ENCODE measurements around the gene DUSP9.
A peak's percentile ranks its signal among the peaks of the same experiment; 100 is the strongest.

DUSP9 gene

DNA sequence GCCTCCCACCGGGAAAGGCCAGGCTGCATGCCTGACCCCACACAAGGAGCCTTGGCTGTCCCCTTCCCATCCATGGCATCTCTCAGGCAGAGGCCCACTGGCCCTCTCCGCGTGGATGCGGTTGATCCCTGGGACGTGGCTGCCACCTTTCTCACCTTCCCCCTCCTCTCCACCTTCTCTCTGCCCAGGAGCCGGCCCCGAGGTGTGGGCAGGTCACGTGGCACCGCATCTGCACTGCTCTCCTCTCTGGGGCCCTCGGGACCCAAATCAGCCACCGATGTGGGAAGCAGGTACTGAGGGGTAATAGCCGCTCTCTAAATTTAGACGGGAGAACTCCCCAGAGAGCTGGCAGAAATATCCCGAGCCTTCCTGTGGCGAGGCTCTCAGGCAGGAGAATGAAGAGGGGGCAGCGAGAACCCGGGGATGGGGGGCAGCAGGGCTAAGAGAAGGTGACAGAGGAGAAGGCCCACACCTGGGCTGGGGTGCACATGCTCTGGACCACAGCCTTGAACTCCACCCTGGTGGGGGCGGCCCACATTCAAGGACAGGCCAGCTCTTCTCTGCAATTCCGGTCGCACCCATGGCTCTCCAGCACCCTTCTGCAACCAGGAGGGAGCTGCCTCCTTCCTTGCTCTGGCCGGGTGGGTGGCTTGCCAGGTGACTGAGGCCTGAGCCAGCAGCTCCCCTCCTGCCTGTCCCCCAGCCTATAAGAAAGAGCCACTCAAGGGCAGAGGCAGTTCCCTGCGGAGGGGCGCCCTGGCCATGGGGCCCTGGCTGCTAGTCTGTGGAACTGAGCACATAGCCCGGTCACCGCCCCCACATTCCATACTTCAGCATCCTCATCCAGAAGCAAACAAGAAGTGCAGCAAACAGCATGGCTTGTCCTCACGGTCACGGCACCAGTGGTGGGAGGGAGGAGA is 9.6 kb upstream of the DUSP9 start:
- DNase-seq = no peak

DNA sequence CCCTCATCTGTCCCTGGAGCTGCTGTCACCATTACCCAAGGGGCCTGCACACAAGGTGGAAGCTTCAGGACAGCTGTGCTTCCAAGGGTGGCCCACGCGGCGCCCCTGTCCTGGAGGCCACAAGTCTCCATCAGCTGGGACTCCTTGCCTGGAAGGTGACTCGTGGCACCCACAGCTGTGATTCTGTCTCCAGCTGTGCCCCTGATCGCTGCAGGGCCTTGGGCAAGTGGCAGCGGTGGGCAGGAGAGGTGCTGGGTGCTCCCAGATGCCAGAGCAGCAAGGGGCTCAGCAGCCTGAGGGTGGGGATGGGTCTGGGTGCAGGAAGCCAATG is 9.0 kb upstream of the DUSP9 start:
- DNase-seq = no peak

DNA sequence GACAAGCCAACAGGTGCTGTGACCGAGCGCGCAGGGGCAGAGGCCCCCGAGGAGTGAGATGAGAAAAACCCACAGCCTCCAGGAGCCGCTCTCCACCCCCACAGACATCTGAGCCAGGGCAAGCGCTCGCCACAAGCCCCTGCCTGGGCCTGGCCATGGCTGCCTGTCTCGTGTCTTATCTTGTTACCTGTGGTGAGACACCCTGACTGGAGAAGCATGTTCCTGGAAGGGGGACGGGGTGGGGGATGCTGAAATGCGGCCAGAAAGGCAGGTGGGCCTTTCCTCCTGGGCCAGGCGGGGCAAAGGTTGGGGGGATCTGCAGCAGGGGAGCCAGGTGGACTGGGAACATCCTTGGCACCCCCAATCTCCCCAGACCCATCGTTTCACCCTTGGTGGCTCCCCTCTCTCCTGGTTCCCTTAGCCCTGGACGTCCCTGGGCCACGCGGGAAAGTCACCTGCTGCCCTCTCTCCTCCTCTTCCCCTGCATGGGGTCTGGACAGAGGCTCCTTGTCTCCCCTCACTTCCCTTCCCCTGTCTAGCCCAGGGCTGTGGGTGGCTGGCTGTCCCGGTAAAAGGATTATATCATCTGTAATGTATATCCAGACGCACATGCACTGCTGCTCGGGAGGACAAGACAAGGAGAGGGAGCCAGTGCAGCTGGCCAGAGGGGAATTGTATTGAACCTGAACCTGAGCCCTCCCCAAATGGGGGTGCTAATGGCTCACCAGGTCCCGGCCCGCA is 8.4 kb upstream of the DUSP9 start:
- DNase-seq = no peak

DNA sequence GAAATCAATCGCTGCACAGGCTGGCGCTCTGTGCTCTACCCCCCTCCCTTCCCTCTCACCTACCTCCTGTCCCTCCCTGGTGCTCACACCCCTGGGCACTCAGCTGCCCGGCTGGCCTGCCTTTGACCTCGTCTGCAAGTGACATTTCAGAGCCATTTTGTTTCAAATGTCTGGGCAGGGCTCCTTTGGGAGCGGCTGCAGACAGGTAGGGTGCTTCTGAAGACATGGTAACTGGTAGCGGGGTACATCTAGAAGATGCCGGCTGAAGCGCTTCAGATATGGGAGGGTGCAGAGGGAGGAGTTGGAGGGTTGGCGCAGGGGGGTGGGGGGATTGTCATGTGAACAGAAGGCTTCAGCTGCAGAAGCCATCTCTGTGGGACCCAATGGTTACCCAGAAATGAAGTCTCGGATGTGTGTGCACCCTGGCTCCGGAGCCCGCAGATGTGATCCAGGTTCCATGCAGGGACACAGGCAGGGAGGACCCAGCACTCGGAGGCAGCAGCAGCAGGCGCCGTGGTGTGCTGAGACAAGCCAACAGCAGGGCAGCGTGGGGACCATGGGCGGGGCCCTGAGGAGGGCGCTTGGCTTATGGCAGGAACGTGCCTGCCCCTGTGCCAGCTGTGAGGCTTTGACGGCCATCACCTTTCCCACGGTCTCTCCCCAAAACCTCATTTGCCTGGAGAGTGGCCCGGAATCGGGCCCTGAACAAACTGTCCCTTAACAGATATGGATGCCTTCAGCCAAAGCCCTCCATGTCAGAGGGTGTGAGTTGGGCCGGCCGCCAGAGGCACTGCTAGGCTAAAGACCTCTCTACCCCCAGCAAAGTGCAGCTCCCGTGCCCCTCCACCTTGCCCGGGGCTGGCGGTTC is 7.6 kb upstream of the DUSP9 start:
- DNase-seq = no peak

DNA sequence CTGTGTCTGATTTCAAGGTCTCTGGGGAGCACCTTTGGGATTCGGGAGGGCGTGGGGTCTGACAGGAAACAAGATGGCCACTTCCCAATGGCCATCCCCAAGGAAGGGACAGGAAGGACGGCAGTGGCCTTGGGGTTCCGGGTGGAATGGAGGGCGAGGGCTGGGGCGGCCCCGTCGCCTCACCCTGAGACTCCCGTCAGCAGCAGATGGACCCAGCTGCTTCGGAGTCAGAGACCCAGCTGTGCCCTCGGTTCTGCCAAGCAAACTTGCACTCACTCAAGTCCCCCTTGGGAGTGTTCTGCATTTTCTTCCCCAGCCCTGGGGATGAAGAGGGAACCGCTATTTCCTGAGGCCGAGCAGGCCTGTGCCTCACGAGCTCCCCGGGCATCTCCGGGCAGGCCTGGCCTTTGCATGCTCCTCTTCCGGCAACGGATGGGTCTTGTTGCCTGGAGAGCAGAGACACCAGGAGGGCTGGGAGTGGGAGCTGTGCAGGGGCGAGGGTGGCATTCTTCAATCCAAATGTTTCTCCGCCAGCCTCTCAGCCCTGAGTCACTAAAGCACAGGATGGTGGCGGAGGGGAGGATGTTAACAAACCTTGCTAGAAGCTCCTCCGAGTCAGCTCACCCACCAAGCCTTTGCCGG is 6.8 kb upstream of the DUSP9 start:
- DNase-seq = no peak

DNA sequence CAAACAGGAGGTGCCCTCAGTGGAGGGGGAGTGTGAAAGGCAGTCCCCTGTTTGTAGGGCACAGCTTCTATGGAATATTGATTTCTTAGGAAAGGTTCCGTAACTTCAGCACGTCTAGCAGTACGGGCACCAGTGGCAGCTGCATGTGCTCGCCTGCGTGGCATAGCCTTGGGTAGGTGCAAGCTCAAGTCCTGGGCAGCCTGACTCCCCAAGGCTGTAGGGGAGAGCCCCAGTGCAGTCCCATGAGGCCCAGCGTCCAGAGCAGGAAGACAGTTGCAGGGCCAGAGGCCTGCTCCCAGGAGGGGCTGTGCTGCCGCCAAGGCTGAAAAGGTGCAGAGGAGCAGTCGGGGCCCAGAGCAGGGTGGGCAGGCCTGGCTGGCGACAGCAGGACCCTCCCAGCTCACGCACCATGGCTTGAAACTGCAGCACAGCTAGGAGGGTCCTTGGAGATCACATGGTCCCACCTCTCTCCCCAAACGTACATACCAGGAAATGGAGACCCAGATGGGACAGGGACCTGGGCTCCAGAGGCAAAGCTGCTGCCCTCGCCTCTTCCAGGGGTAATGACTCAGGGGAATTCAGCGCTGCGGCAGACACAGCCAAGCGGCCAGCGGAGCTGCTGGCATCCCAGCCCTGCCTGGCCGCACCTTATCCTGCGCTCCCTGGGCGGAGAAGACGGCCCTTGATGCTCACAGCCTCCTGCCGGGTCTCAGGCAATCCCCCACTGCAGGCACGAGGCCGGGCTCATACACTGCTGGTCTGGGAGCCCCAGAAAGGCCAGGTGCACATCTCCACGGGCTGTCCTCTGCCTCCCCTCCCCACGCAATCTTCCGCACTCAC is 6.0 kb upstream of the DUSP9 start:
- DNase-seq = no peak

DNA sequence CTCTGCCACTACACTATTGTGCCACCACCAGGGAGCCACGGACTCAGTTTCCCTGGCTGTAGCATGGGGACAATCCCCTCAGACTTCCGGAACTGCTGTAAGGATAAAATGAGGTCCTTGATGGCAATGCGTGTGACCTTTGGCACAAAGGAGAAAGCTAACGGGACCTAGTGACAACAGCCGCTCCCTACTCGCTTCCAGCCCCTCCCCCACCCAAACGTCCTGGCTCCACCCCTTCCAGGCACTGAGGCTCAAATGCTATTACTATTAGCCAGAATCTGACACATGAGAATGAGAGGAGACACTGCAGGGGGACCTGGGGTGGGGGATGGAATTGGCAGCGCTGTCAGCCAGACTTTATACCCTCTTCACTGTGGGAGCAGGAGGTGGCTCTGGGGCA is 5.4 kb upstream of the DUSP9 start:
- no peak for DNase-seq

DNA sequence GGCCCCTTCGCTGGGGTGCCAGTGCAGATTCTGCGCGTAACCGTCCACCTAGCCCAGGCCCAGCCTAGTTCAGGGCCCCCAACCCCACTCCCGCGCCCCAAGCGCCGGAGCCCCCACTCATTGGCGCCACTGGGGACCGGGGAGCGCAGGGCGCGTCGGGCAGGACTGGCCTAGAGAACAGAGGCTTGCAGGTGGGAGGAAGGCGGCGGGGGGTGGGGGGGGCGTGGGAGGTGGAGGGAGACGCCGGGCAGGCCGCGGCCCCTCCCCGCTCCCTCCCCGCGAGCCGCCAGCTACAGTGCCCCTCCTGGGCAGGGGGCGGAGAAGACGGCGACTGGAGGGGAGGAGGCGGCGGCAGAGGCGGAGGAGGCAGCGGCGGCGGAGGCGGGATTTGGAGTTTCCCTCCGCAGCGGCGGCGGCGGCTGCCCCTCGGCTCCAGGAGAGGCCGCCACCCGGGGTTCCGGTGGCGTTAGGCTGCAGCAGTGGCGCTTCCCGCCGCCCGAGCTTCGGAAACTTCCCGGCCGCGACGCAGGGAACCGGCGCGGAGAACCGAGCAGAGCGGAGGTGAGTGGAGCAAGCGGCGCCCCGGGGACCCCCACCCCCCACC is 4.8 kb upstream of the DUSP9 start:
- no peak for DNase-seq

DNA sequence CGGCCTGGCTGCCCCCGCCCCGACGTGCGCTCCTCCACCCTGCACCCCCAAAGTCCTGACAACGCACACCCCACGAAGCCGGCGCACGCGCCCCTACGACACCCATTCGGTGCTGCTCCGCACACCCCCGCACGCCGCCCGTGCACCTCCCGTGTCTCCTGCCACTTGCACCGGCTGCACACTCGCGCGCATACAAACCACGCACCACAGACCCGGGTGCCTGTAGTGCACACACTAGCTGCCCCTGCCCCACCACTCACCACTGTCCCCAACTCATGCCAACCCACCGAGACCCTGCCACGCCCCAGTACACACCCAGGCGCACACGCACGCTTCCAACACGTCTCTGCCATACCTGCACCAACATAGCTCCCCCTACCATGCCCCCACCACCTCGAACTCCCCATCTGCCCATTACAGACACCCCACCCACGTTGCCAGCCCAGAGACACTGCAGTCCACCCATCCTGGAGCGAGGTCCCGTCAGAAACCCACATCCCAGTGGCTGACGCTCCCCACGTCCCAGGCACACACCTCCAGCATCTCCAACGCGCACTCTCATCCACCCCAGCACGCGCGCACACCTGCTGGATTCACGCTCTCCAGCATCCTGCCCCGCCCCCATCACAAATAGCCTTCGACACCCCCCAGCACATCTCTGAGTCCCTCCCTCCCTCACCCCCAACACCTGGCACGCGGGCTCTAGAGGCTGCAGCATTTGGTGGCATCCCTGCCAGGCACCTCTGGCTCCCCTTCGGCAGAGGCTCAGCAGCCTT is 4.2 kb upstream of the DUSP9 start:
- DNase-seq = no peak

DNA sequence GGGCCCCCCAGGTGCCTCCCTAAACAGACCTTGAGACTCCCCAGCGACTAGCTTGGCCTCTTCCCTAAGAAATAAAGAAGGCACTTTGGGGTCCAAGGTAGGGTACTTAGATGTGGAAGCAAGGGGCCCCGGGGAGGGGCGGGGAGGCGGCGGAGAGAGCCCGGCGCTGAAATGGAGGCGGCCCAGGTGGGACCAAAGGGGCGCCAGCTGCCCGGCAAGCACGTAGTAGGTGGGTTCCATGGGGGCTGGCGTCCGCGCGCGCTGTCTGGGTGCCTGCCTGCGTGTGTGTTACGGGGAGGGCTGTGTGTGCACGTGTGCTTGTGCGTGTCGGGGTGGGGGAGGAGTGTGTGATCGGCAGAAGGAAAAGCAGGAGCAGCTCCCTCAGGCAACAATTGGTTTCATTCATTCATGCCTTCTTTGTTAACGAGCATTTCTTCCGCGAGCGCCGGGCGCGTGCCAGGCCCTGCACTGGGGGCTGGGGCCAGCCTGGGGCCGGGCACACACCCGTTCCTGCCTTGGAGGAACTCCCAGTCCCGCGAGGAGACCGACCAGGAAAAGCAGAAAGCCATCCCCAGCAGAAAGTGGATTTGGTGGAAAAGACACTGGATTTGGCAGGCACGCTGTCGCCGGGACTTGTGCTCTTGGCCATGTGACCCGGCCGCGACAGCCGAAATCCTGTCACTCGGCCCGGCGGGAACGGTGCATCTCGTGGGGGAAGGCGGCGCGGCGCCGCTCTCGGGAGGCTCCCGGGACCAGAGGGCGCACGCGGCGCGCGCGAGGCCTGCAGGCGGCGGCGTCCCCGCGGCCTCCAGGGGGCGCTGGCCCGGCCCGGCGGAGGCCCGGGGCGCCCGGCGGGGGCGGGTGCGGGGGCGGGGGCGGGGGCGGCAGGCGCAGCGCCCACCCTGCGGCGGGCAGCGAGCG is 3.3 kb upstream of the DUSP9 start:
- no peak for DNase-seq

DNA sequence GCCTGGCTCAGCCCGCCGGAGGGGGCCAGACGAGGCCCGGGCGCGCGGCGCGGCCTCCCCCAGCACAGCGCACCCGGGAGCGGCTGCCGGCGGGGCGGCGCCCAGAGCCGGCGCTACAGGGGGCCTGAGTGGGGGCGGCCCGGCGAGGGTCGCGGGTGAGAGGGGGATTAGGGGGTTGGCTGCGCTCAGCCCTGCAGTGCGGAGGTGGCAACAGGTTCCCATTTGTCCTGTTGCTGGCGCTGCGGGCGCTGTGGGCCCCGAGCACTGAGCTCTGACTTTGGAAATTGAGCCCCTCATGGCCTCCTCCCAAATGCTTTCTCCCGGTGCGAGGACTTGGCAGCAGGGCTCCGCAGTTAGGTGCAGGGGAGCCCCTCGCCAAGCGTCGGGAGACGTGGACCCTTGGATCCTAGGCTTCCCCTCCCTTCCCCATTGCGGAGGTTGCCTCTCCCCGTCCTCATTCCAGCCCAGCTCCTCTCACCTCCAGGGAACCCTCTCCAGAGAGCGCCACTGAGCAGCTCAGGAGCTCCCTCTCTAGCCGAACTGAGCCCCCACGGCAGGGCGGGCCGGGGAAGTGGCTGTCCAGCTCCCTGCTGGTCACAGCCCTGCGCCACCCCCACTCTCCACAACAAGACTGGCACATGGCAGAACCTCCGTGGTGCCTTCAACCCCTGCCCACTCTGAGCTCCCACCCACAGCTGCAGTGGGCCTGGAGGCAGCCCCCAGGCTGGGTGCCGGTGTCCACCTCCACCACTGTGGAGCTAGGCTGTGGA is 2.5 kb upstream of the DUSP9 start:
- no peak for DNase-seq

DNA sequence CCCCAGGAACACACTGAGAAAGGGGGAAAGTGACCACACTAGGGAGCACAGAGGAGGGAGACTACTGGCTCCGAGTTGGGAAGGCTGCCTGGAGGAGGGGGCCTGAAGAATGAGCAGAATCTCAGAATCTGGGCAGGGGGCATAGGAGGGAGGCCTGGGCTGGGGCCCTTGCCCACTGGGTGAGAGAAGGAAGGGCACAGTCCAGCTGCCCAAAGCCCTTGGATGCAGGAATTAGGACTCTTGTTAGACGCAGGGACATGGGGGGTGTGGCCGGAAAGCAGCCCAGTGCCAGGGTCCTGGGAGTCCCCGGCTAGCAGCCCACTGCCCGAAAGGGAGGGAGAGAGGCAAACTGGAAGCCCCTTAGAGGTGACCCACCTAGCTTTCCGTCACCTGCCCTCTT is 1.9 kb upstream of the DUSP9 start:
- no peak for DNase-seq

DNA sequence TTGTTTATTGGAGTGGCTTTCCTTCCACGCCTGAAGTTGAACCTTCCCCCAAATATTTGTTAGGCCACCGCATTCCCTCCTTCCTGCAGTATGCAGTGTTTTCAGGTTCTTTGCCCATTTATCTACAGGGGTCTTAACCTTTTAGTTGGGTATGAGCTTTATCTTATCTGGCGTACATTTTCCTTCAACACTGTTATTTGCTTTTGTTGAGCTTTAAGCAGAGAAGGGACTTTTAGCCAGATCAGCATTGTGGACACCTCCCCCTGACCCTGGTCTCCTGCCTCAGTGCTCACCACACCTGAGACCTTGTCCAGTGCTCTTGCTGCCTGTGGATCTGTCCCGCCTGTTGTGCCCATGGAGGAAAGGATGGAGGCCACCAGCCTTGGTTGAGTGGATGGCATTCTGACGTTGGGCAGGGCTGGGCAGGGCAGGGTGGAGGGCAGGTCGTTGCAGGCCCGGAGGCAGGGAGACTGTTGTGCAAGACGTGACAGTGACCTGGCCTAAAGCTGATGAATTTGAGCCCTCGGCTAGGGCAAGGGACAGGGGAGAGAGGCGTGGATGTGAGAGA is 998 bp upstream of the DUSP9 start:
- DNase-seq = no peak

DNA sequence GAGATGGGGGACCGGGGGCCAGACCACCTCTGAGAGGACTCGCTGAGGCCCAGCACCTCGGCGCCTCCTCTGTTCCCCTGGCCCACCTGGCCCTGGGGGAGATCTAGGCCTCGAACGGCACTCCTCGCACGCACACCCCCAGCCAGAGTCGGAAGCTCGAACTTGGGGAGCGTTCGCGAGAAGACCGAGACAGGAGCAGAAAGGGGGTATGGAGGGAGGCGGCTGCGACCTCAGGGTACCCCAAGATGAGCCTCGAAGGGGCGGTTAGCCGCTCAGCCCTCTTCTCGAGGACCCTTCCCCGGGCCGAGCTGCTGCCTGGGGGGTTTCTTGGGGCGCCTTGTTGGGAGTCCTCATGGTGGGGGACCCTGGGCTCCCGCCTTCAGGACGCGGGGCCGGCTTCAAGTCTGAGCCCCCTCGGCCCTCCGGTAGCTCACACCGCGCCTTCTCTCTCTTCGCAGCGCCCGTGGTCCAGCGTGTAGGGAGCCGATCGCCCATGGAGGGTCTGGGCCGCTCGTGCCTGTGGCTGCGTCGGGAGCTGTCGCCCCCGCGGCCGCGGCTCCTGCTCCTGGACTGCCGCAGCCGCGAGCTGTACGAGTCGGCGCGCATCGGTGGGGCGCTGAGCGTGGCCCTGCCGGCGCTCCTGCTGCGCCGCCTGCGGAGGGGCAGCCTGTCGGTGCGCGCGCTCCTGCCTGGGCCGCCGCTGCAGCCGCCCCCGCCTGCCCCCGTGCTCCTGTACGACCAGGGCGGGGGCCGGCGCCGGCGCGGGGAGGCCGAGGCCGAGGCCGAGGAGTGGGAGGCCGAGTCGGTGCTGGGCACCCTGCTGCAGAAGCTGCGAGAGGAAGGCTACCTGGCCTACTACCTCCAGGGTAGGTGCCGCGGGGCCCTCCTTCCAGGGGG is 706 bp downstream of the DUSP9 start:
- DNase-seq = no peak

DNA sequence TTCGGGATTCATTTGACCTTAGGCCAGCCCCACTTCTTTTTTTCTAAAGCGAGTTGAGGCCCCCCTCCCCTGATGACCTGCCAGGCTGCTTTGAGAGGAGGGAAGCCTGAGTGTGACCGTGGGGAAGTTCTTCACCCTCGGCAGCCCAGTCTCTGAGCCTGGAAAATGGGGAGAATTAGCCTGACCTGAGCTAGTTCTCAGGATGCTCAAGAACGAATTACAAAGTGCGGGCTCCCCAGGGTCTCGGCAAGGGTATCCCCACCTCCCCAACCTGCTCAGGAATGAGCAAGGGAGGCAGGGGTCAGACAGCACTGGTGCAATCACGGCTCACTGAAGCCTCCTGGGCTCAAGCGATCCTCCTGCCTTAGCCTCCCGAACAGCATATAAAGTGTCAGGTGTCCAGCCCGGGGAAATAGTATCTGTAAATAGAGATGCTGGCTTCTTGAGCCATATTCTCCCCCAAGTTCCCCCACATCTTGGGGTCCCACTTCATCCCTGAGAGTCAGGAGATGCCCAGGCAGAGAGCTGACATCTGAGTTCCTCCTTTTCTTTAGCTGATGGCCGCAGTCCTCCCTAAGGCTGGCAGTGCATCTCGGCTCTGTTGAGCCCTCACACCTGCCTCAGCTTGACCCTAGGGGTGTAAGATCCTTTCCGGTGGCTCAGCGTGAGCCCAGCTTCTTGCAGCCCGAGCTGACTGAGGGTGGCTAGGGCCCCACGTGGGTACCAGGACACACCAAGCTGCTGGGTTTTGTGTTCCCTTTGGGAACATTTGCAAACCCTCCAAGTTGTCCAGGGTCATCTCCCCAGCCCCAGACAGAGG is 1.6 kb downstream of the DUSP9 start:
- DNase-seq = no peak

DNA sequence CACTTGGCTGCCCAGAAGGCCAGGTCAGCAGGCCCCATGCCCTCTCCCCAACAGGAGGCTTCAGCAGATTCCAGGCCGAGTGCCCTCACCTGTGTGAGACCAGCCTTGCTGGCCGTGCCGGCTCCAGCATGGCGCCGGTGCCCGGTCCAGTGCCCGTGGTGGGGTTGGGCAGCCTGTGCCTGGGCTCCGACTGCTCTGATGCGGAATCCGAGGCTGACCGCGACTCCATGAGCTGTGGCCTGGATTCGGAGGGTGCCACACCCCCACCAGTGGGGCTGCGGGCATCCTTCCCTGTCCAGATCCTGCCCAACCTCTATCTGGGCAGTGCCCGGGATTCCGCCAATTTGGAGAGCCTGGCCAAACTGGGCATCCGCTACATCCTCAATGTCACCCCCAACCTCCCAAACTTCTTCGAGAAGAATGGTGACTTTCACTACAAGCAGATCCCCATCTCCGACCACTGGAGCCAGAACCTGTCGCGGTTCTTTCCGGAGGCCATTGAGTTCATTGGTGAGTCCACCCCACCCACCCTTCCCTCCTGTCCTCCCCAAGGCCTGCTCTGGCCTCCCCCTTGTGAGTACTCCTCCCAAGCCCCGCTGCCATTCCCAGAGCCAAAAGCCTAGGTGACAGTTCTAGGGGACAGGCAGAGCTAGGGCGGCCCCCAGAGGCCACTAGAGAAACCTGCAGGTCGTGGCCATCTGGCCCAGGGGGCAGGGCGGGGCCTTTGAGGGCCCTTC is 2.3 kb downstream of the DUSP9 start:
- peak; percentile 2 for DNase-seq

All from SHP77 treated with DMSO at 0.1 percent for 48 hours (cell line).